H1 (cell line): Measurements from ENCODE around the gene TMEM17. TPM values are rescaled to one million over a fixed set of nuclear protein-coding genes. Genes with fewer than 3 reads are reported as not detected.

Source experiments
- CTCF ChIA-PET: fragments of 300-600 bp; sonication (Branson Sonifier 250); formaldehyde crosslinking; loops from one replicate; lab custom pipeline; 2021; ENCODE audit not compliant: partially characterized antibody; lab: Charles Lee
- POLR2A ChIA-PET: fragments of 300-600 bp; sonication (Branson Sonifier 250); formaldehyde crosslinking; loops from one replicate; lab custom pipeline; 2021; ENCODE audit warnings: inconsistent platforms; ENCODE audit not compliant: partially characterized antibody; lab: Charles Lee
- DNase-seq, 2 experiments: peaks; one replicate each; pipeline versions ENCODE4 v3.0.0 to v3.0.0-alpha.2; 2010 to 2022; ENCODE audit warnings: low spot score in 2 of 2, low read depth in 1 of 2, mixed read lengths in 1 of 2
- FAIRE-seq: peaks from 2 replicates; lab custom pipeline; 2011; peaks lifted over from hg19 to GRCh38; lab: Jason Lieb, UNC
- H2AFZ ChIP-seq: 2 replicates; pipeline ENCODE4 v1.8.1; 2012; ENCODE audit warnings: low read length, inconsistent platforms
- H2AK5ac ChIP-seq: 2 replicates; pipeline ENCODE4 v1.6.1; 2013; ENCODE audit warnings: low read depth, low read length
- H2BK120ac ChIP-seq: replicated peaks from 2 replicates; pipeline ENCODE3; 2013; ENCODE audit warnings: low read depth, low read length, inconsistent platforms
- H2BK12ac ChIP-seq: 2 replicates; pipeline ENCODE4 v1.6.1; 2013; ENCODE audit warnings: low read depth, low read length
- H2BK15ac ChIP-seq: 2 replicates; pipeline ENCODE4 v1.6.1; 2013; ENCODE audit warnings: low read length
- H2BK20ac ChIP-seq: 2 replicates; pipeline ENCODE4 v1.6.1; 2013; ENCODE audit warnings: low read length
- H2BK5ac ChIP-seq: 2 replicates; pipeline ENCODE4 v1.6.1; 2013; ENCODE audit warnings: low read depth, low read length
- H3K14ac ChIP-seq: 2 replicates; pipeline ENCODE4 v1.6.1; 2013; ENCODE audit warnings: inconsistent platforms; ENCODE audit not compliant: insufficient read length
- H3K18ac ChIP-seq: 2 replicates; pipeline ENCODE4 v1.6.1; 2013; ENCODE audit warnings: low read length; ENCODE audit errors: extremely low read depth
- H3K23ac ChIP-seq: 2 replicates; pipeline ENCODE4 v1.6.1; 2013; ENCODE audit warnings: inconsistent platforms; ENCODE audit not compliant: insufficient read length
- H3K23me2 ChIP-seq: 2 replicates; pipeline ENCODE4 v1.6.1; 2013; ENCODE audit warnings: low read depth, low read length
- H3K27ac ChIP-seq: 2 replicates; pipeline ENCODE4 v1.6.1; 2011; ENCODE audit warnings: low read depth, low read length, inconsistent platforms
- H3K27me3 ChIP-seq, 4 experiments: replicated peaks in 1 of 4; 1 replicate in 1 of 4; 2 replicates in 3 of 4; pipeline versions ENCODE4 v1.6.1 to v1.8.1; 2011 to 2013; ENCODE audit warnings: low read length in 3 of 4, mild to moderate bottlenecking in 3 of 4, inconsistent platforms in 2 of 4, mixed read lengths in 2 of 4, moderate library complexity in 1 of 4; ENCODE audit not compliant: control insufficient read depth in 3 of 4, insufficient read depth in 3 of 4; ENCODE audit errors: extremely low read depth in 1 of 4
- H3K36me3 ChIP-seq, 4 experiments: 2 replicates each; pipeline versions ENCODE4 v1.6.1 to v1.8.1; 2011 to 2013; ENCODE audit warnings: mild to moderate bottlenecking in 4 of 4, low read length in 3 of 4, moderate library complexity in 2 of 4, control low read depth in 1 of 4, inconsistent platforms in 1 of 4; ENCODE audit not compliant: insufficient read depth in 4 of 4, control insufficient read depth in 2 of 4
- H3K4ac ChIP-seq: replicated peaks from 2 replicates; pipeline ENCODE3; 2013; ENCODE audit warnings: low read length, low read depth, mixed read lengths, inconsistent platforms; ENCODE audit not compliant: insufficient read length
- H3K4me1 ChIP-seq, 4 experiments: replicated peaks in 1 of 4; 1 replicate in 1 of 4; 2 replicates in 3 of 4; pipeline versions ENCODE4 v1.6.1 to v1.8.1; 2011 to 2013; ENCODE audit warnings: low read length in 3 of 4, inconsistent platforms in 2 of 4, mixed read lengths in 1 of 4; ENCODE audit not compliant: insufficient read depth in 4 of 4, control insufficient read depth in 3 of 4
- H3K4me2 ChIP-seq, 2 experiments: 2 replicates each; pipeline versions ENCODE4 v1.6.1 to v1.8.1; 2011 to 2013; ENCODE audit warnings: low read depth in 2 of 2, low read length in 2 of 2, control low read depth in 1 of 2, inconsistent platforms in 1 of 2, mild to moderate bottlenecking in 1 of 2; ENCODE audit not compliant: insufficient read depth in 1 of 2
- H3K4me3 ChIP-seq, 4 experiments: fragments of 200-600, 300-600 bp in 1 of 4; sonication (generic), shearing (Covaris generic), sonication (Bioruptor Twin) in 1 of 4; 2 replicates each; pipeline versions ENCODE4 v1.5.1 to v1.8.1; 2011 to 2016; ENCODE audit warnings: low read length in 4 of 4, low read depth in 3 of 4, control low read depth in 2 of 4, inconsistent platforms in 2 of 4, mild to moderate bottlenecking in 2 of 4, mixed read lengths in 1 of 4, moderate library complexity in 1 of 4; ENCODE audit not compliant: insufficient read depth in 2 of 4; ENCODE audit errors: extremely low read depth in 1 of 4
- H3K56ac ChIP-seq: replicated peaks from 2 replicates; pipeline ENCODE3; 2013; ENCODE audit warnings: low read depth, mild to moderate bottlenecking, mixed read lengths, low read length, inconsistent platforms; ENCODE audit not compliant: insufficient read length
- H3K79me1 ChIP-seq: 2 replicates; pipeline ENCODE4 v1.6.1; 2013; ENCODE audit warnings: low read depth, low read length, control low read depth
- H3K79me2 ChIP-seq, 2 experiments: 2 replicates each; pipeline versions ENCODE4 v1.6.1 to v1.8.1; 2012 to 2013; ENCODE audit warnings: low read length in 2 of 2, mild to moderate bottlenecking in 2 of 2, inconsistent platforms in 1 of 2; ENCODE audit not compliant: insufficient read depth in 2 of 2, control insufficient read depth in 1 of 2
- H3K9ac ChIP-seq, 4 experiments: replicated peaks in 1 of 4; 1 replicate in 1 of 4; 2 replicates in 3 of 4; pipeline versions ENCODE4 v1.6.1 to v1.8.1; 2011 to 2013; ENCODE audit warnings: low read depth in 3 of 4, low read length in 3 of 4, control low read depth in 2 of 4, mild to moderate bottlenecking in 2 of 4, moderate library complexity in 2 of 4, inconsistent platforms in 1 of 4; ENCODE audit errors: extremely low read depth in 1 of 4
- H3K9me3 ChIP-seq, 2 experiments: 2 replicates each; pipeline versions ENCODE4 v1.6.1 to v1.8.1; 2012 to 2013; ENCODE audit warnings: mild to moderate bottlenecking in 2 of 2, moderate library complexity in 2 of 2, control low read depth in 1 of 2, inconsistent platforms in 1 of 2, low read depth in 1 of 2, low read length in 1 of 2, mixed read lengths in 1 of 2; ENCODE audit not compliant: insufficient read depth in 2 of 2
- H4K20me1 ChIP-seq, 2 experiments: replicated peaks in 1 of 2; 2 replicates each; pipeline versions ENCODE3 to v1.8.1; 2011 to 2013; ENCODE audit warnings: inconsistent platforms in 2 of 2, low read length in 2 of 2, mild to moderate bottlenecking in 1 of 2; ENCODE audit not compliant: insufficient read depth in 2 of 2, control insufficient read depth in 1 of 2
- H4K5ac ChIP-seq: 2 replicates; pipeline ENCODE4 v1.6.1; 2013; ENCODE audit warnings: low read length, low read depth, mixed read lengths, inconsistent platforms; ENCODE audit not compliant: insufficient read length
- H4K8ac ChIP-seq: 2 replicates; pipeline ENCODE4 v1.8.0; 2013; ENCODE audit warnings: mild to moderate bottlenecking, moderate library complexity, low read length, inconsistent platforms; ENCODE audit not compliant: insufficient read depth; ENCODE audit errors: extremely low read depth
- H4K91ac ChIP-seq: replicated peaks from 2 replicates; pipeline ENCODE3; 2013; ENCODE audit warnings: low read length, mixed read lengths, inconsistent platforms; ENCODE audit not compliant: insufficient read length
- ASH2L ChIP-seq: fragments of 200-600, 300-600 bp; sonication (generic); IDR thresholded peaks from one replicate; pipeline ENCODE4 v1.7.1; 2017; ENCODE audit warnings: low read length
- BACH1 ChIP-seq: IDR thresholded peaks from 2 replicates; pipeline ENCODE4 v1.6.1; 2012; ENCODE audit warnings: low read length, improper control_type of control experiment
- BRCA1 ChIP-seq: IDR thresholded peaks from 2 replicates; pipeline ENCODE4 v1.6.1; 2012; ENCODE audit warnings: low read depth, low read length, improper control_type of control experiment
- CBX5 ChIP-seq: fragments of 300-800, 300-1000 bp; sonication (generic); IDR thresholded peaks from 2 replicates; pipeline ENCODE4 v1.7.1; 2016; ENCODE audit warnings: antibody characterized with exemption, low read length, low read depth
- CEBPB ChIP-seq: IDR thresholded peaks from 2 replicates; pipeline ENCODE4 v1.6.1; 2012; ENCODE audit warnings: low read depth, low read length
- HDAC2 ChIP-seq, 2 experiments: fragments of 300-600 bp in 1 of 2; sonication (generic) in 1 of 2; IDR thresholded peaks; 2 replicates each; pipeline ENCODE4 v1.6.1; 2011 to 2012; ENCODE audit warnings: low read depth in 2 of 2, low read length in 2 of 2, mild to moderate bottlenecking in 2 of 2, moderate library complexity in 2 of 2, borderline replicate concordance in 1 of 2, inconsistent platforms in 1 of 2
- NRF1 ChIP-seq: IDR thresholded peaks from 2 replicates; pipeline ENCODE4 v1.6.1; 2011; ENCODE audit warnings: mild to moderate bottlenecking, low read depth, low read length, improper control_type of control experiment
- POLR2AphosphoS5 ChIP-seq: IDR thresholded peaks from 2 replicates; pipeline ENCODE4 v1.6.1; 2011; ENCODE audit warnings: low read depth, low read length
- RAD21 ChIP-seq, 2 experiments: IDR thresholded peaks in 1 of 2; conservative IDR thresholded peaks in 1 of 2; 2 replicates each; pipeline ENCODE4 v1.6.1; 2011; ENCODE audit warnings: low read depth in 2 of 2, low read length in 2 of 2, improper control_type of control experiment in 1 of 2, inconsistent platforms in 1 of 2, mild to moderate bottlenecking in 1 of 2, moderate library complexity in 1 of 2
- RBBP5 ChIP-seq: IDR thresholded peaks from 2 replicates; pipeline ENCODE4 v1.7.1; 2012; ENCODE audit warnings: low read depth, mild to moderate bottlenecking, inconsistent platforms, low read length, moderate library complexity, borderline replicate concordance
- TAF7 ChIP-seq: optimal IDR thresholded peaks from 2 replicates; pipeline ENCODE3; 2011; ENCODE audit warnings: low read depth, mild to moderate bottlenecking, inconsistent platforms, low read length, moderate library complexity, borderline replicate concordance
- YY1 ChIP-seq: IDR thresholded peaks from 2 replicates; pipeline ENCODE4 v1.6.1; 2011; ENCODE audit warnings: low read depth, mild to moderate bottlenecking, low read length
- polyA plus RNA-seq, 7 experiments: library from polyadenylated mRNA; depleted of rRNA in 3 of 7; stranded (reverse) in 5 of 7; unstranded in 2 of 7; fragments of >200 nt in 5 of 7; fragments of 200-250 nt in 2 of 7; gene quantifications; 1 replicate in 5 of 7; 2 replicates in 1 of 7; 4 replicates in 1 of 7; pipeline versions ENCODE4 v1.2.1 to v1.2.3, GENCODE V29; 2011 to 2013; ENCODE audit warnings: missing spikeins in 2 of 7, mixed read lengths in 2 of 7
- total RNA-seq: library from RNA; stranded (reverse); fragmentation: NEBNext Ultra II Directional; extraction: Animal tissue kit (Norgen Biotek cat#: 25700); gene quantifications from 2 replicates; pipeline ENCODE4 v1.2.1, GENCODE V29; 2021

TMEM17 gene
- total and polyA plus RNA-seq, 2 of the 8 experiments (the other 6 are each of a cell fraction or from before 2014, with no cell fraction given), result 0.69 to 1.2 TPM

- Histone ChIP-seq H2BK12ac (no peak overlapping the region), H3K4me2 (no peak overlapping the region), H3K4me1 (peaks cover 0 to 8% (median 4%) of the 10 kb centered on the region in 4 experiments; a peak in 2 of 7 replicates), H4K20me1 (no peaks in the 10 kb centered on the region), H3K18ac (no peak overlapping the region), H2BK5ac (no peak overlapping the region), H4K91ac (no peak overlapping the region), H3K9me3 (peaks cover 0 to 5% of the 10 kb centered on the region in 2 experiments; a peak in 2 of 4 replicates), H2BK20ac (no peak overlapping the region), H3K14ac (no peak overlapping the region), H3K27me3 (no peaks in the 10 kb centered on the region), H4K5ac (no peak overlapping the region), H2BK120ac (no peak overlapping the region), H3K23ac (no peak overlapping the region), H3K9ac (no peak overlapping the region), H2AK5ac (no peak overlapping the region), H3K79me1 (no peaks in the 10 kb centered on the region), H3K4ac (no peak overlapping the region), H2AFZ (no peak overlapping the region), H4K8ac (no peak overlapping the region), H3K4me3 (no peak overlapping the region), H3K27ac (no peak overlapping the region), H3K56ac (no peak overlapping the region), H2BK15ac (no peak overlapping the region), H3K79me2 (no peaks in the 10 kb centered on the region), H3K23me2 (no peaks in the 10 kb centered on the region; the same call in 1 of the 2 replicates), H3K36me3 (no peaks in the 10 kb centered on the region)
- DNase-seq (no peak), FAIRE-seq (no peak)
- POLR2A ChIA-PET, result interaction anchor here (0.8 kb wide), 1 partner anchor 8 kb away, joined by 3 read pairs; no protein-coding TSS in a partner anchor
- CTCF ChIA-PET, result no interaction called here
- no peak for TF ChIP-seq RBBP5
- no peak for TF ChIP-seq TAF7
- TF ChIP-seq CBX5, result no peak
- TF ChIP-seq BACH1, result no peak
- no peak for TF ChIP-seq POLR2AphosphoS5
- no peak for TF ChIP-seq ASH2L
- TF ChIP-seq YY1, result no peak
- no peak for TF ChIP-seq HDAC2 (IDR thresholded peaks at IDR 0.05; ENCODE audit: borderline replicate concordance in 1 of 2, low read depth in 2 of 2, low read length in 2 of 2)
- no peak for TF ChIP-seq RAD21 (IDR thresholded peaks at IDR 0.05 in 1 of 2, conservative IDR thresholded peaks at IDR 0.05 in 1 of 2; ENCODE audit: low read depth in 2 of 2, low read length in 2 of 2)
- no peak for TF ChIP-seq BRCA1
- no peak for TF ChIP-seq CEBPB
- no peak for TF ChIP-seq NRF1
Observed at GRCh38 chr2:62529758-62530157, 23.8 kb upstream of the TMEM17 start.
